K562 (cell line): ENCODE results near the gene PRSS8. TPM values are rescaled to one million over a fixed set of nuclear protein-coding genes. Genes with fewer than 3 reads are reported as not detected.

Experiments
- ATAC-seq: fragments of 200-7000 bp; cut with Tn5 transposase; 3 replicates; pipeline ENCODE4 v1.9.1; 2020; ENCODE audit warnings: moderate library complexity
- BruUV-seq: library from RNA; stranded (reverse); fragments of 400-500 nt; replicated peaks from 2 replicates; lab custom pipeline; 2021; lab: Mats Ljungman, UMichigan
- CTCF ChIA-PET: fragments of 300-600 bp; formaldehyde crosslinking; extraction: SDS; loops from one replicate; lab custom pipeline; 2021; ENCODE audit warnings: low intra/inter-chr PET ratio; lab: Yijun Ruan, JAX
- POLR2A ChIA-PET: fragments of 300-600, 350-650 bp; sonication (Branson Sonifier 250); formaldehyde crosslinking; extraction: SDS; loops from one replicate; lab custom pipeline; 2021; ENCODE audit warnings: antibody characterized with exemption, inconsistent platforms; lab: Yijun Ruan, JAX
- DNase-seq, 4 experiments: peaks; one replicate each; pipeline versions ENCODE4 v3.0.0 to v3.0.0-alpha.2; 2011 to 2018; ENCODE audit warnings: low spot score in 3 of 4, mixed read lengths in 3 of 4; ENCODE audit errors: extremely low read depth in 1 of 4
- FAIRE-seq: peaks from 2 replicates; lab custom pipeline; 2011; peaks lifted over from hg19 to GRCh38; lab: Jason Lieb, UNC
- H2AFZ ChIP-seq: 2 replicates; pipeline ENCODE4 v1.6.0; 2011; ENCODE audit warnings: low read depth, low read length, control low read depth, inconsistent platforms
- H3K27ac ChIP-seq: fragments of 200-600 bp; 3 replicates; pipeline ENCODE4 v1.8.0; 2011; ENCODE audit warnings: low read depth, mild to moderate bottlenecking, control low read depth, inconsistent platforms, low read length, moderate library complexity, mixed read lengths; ENCODE audit errors: extremely low read depth
- H3K27me3 ChIP-seq, 2 experiments: fragments of 300-600 bp in 1 of 2; 2 replicates in 1 of 2; 3 replicates in 1 of 2; pipeline versions ENCODE4 v1.6.0 to v1.8.0; 2011; ENCODE audit warnings: inconsistent platforms in 2 of 2, low read length in 2 of 2, mild to moderate bottlenecking in 1 of 2, mixed read lengths in 1 of 2, moderate library complexity in 1 of 2; ENCODE audit not compliant: control insufficient read depth in 2 of 2, insufficient read depth in 2 of 2
- H3K36me3 ChIP-seq: fragments of 300-600 bp; 3 replicates; pipeline ENCODE4 v1.8.0; 2011; ENCODE audit warnings: mild to moderate bottlenecking, low read length, inconsistent platforms; ENCODE audit not compliant: control insufficient read depth, insufficient read depth
- H3K4me1 ChIP-seq, 2 experiments: fragments of 200-600 bp in 1 of 2; replicated peaks in 1 of 2; 2 replicates in 1 of 2; 3 replicates in 1 of 2; pipeline versions ENCODE4 v1.5.1 to v1.8.0; 2011; ENCODE audit warnings: inconsistent platforms in 2 of 2, low read length in 2 of 2, mild to moderate bottlenecking in 1 of 2, mixed read lengths in 1 of 2, moderate library complexity in 1 of 2; ENCODE audit not compliant: control insufficient read depth in 2 of 2, insufficient read depth in 2 of 2
- H3K4me2 ChIP-seq: 2 replicates; pipeline ENCODE4 v1.6.1; 2011; ENCODE audit warnings: low read length, control low read depth, inconsistent platforms, mixed read lengths; ENCODE audit not compliant: insufficient read depth
- H3K4me3 ChIP-seq: fragments of 200-600 bp; sonication (generic), shearing (Covaris generic); 2 replicates; pipeline ENCODE4 v1.5.1; 2016; ENCODE audit warnings: control low read depth, inconsistent platforms
- H3K79me2 ChIP-seq: fragments of 200-600 bp; 3 replicates; pipeline ENCODE4 v1.8.0; 2011; ENCODE audit warnings: low read length, inconsistent platforms; ENCODE audit not compliant: control insufficient read depth, insufficient read depth
- H3K9ac ChIP-seq, 2 experiments: 2 replicates each; pipeline versions ENCODE4 v1.6.0 to v1.6.1; 2011; ENCODE audit warnings: low read depth in 2 of 2, low read length in 2 of 2, control low read depth in 1 of 2, inconsistent platforms in 1 of 2, mild to moderate bottlenecking in 1 of 2, mixed read lengths in 1 of 2; ENCODE audit not compliant: insufficient read depth in 1 of 2
- H3K9me1 ChIP-seq: one replicate; pipeline ENCODE4 v1.6.0; 2011; ENCODE audit warnings: inconsistent platforms, mild to moderate bottlenecking, low read length, moderate library complexity; ENCODE audit not compliant: control insufficient read depth, insufficient read depth
- H3K9me3 ChIP-seq: replicated peaks from 2 replicates; pipeline ENCODE4 v1.5.1; 2011; ENCODE audit warnings: low read depth, low read length, inconsistent platforms; ENCODE audit not compliant: control insufficient read depth, insufficient read depth
- H4K20me1 ChIP-seq: replicated peaks from 2 replicates; pipeline ENCODE4 v1.6.1; 2011; ENCODE audit warnings: low read length, inconsistent platforms, mixed read lengths; ENCODE audit not compliant: control insufficient read depth, insufficient read depth
- ATF7 ChIP-seq: fragments of 450-650 bp; IDR thresholded peaks from 2 replicates; pipeline ENCODE4 v1.7.1; 2014; ENCODE audit warnings: mild to moderate bottlenecking, moderate library complexity
- BRD9 ChIP-seq: fragments of 450-650 bp; IDR thresholded peaks from 2 replicates; pipeline ENCODE4 v1.6.1; 2018; ENCODE audit warnings: low read depth; ENCODE audit not compliant: partially characterized antibody
- COPS2 ChIP-seq: fragments of 450-650 bp; conservative IDR thresholded peaks from 2 replicates; pipeline ENCODE4 v1.6.1; 2016; ENCODE audit warnings: mild to moderate bottlenecking, moderate library complexity
- CREB3L1 ChIP-seq: fragments of 450-650 bp; IDR thresholded peaks from 2 replicates; pipeline ENCODE4 v1.6.1; 2014; ENCODE audit warnings: low read depth, mild to moderate bottlenecking, moderate library complexity, borderline replicate concordance
- E2F1 ChIP-seq: sonication (generic); formaldehyde crosslinking; IDR thresholded peaks from 2 replicates; pipeline ENCODE4 v1.8.1; 2023; ENCODE audit warnings: mild to moderate bottlenecking, missing genetic modification reagents, moderate library complexity
- FOSL1 ChIP-seq: fragments of 200-800 bp; sonication (Bioruptor generic); conservative IDR thresholded peaks from 2 replicates; pipeline ENCODE4 v1.6.1; 2016; ENCODE audit warnings: missing genetic modification characterization, missing compliant biosample characterization
- GABPB1 ChIP-seq: sonication (generic); formaldehyde crosslinking; IDR thresholded peaks from 2 replicates; pipeline ENCODE4 v1.8.0; 2022; ENCODE audit warnings: mild to moderate bottlenecking, missing genetic modification reagents
- GATAD2A ChIP-seq: fragments of 450-650 bp; IDR thresholded peaks from 2 replicates; pipeline ENCODE4 v1.6.1; 2017
- HMGN3 ChIP-seq: IDR thresholded peaks from 2 replicates; pipeline ENCODE4 v1.6.1; 2011; ENCODE audit warnings: borderline replicate concordance, low read depth, mild to moderate bottlenecking, mixed read lengths, low read length; ENCODE audit not compliant: insufficient read length; ENCODE audit errors: extremely low read depth
- HOXB6 ChIP-seq: fragments of 250-450 bp; sonication (Bioruptor Pico); IDR thresholded peaks from 2 replicates; pipeline ENCODE4 v1.5.1; 2022; ENCODE audit warnings: mild to moderate bottlenecking, borderline replicate concordance
- LARP7 ChIP-seq: fragments of 450-650 bp; IDR thresholded peaks from 2 replicates; pipeline ENCODE4 v1.6.1; 2016
- PHF20 ChIP-seq: fragments of 450-650 bp; IDR thresholded peaks from 2 replicates; pipeline ENCODE4 v1.6.1; 2018; ENCODE audit not compliant: partially characterized antibody
- RBBP5 ChIP-seq: fragments of 200-600 bp; sonication (generic); IDR thresholded peaks from 2 replicates; pipeline ENCODE4 v1.6.1; 2012; ENCODE audit warnings: borderline replicate concordance, mild to moderate bottlenecking, low read length, control low read depth, inconsistent platforms; ENCODE audit not compliant: insufficient read depth, poor library complexity, severe bottlenecking
- RBFOX2 ChIP-seq: fragments of 200-400 bp; formaldehyde crosslinking; IDR thresholded peaks from 2 replicates; pipeline ENCODE4 v1.6.1; 2017; ENCODE audit warnings: low read depth, mild to moderate bottlenecking, low read length, moderate library complexity
- UBTF ChIP-seq, 2 experiments: IDR thresholded peaks; 2 replicates each; pipeline ENCODE4 v1.6.1; 2012; ENCODE audit warnings: improper control_type of control experiment in 2 of 2, low read depth in 2 of 2, low read length in 2 of 2, borderline replicate concordance in 1 of 2
- ZNF12 ChIP-seq: sonication (generic); formaldehyde crosslinking; IDR thresholded peaks from 2 replicates; pipeline ENCODE4 v1.4.0; 2020; ENCODE audit warnings: mild to moderate bottlenecking, missing genetic modification reagents
- WGBS: fragments of 100-300 bp; shearing (Covaris generic); methylation state at CpG from one replicate; pipeline ENCODE4 v1.1.6; 2016; ENCODE audit warnings: low coverage, mixed read lengths; ENCODE audit not compliant: insufficient coverage; ENCODE audit errors: missing lambda C conversion rate; 5-methylcytosine and 5-hydroxymethylcytosine counted together
- in situ Hi-C: fragments of 300-500 bp; cut with MboI; formaldehyde crosslinking; loops from 4 replicates; pipeline ENCODE4 v1.15.0; 2018; ENCODE audit warnings: inconsistent platforms, mixed read lengths
- intact Hi-C: fragments of 100-400 bp; cut with micrococcal nuclease; formaldehyde crosslinking; loops from 2 replicates; pipeline ENCODE4 v1.14.2; 2022
- polyA plus RNA-seq, 8 experiments: library from polyadenylated mRNA; depleted of rRNA in 4 of 8; stranded (reverse) in 5 of 8; unstranded in 3 of 8; fragments of >200 nt; fragmentation: Nextera tagmentation in 2 of 8; fragmentation: Illumina TruSeq in 1 of 8; extraction: Ambion mirVana in 2 of 8; extraction: Trizol in 1 of 8; gene quantifications; 2 replicates each; pipeline versions ENCODE4 v1.2.1 to v1.2.3, GENCODE V29; 2011 to 2014; ENCODE audit warnings: inconsistent platforms in 1 of 8, missing spikeins in 1 of 8
- total RNA-seq, 7 experiments: library from RNA; depleted of rRNA in 6 of 7; stranded (reverse); fragments of >200 nt in 6 of 7; fragmentation: Illumina TruSeq in 2 of 7; extraction: Trizol in 2 of 7; gene quantifications; 2 replicates each; pipeline versions ENCODE4 v1.2.1 to v1.2.3, GENCODE V29; 2011 to 2021; ENCODE audit warnings: low replicate concordance in 1 of 7

The PRSS8 gene
- total and polyA plus RNA-seq, 9 of the 15 experiments (the other 6 are each of a cell fraction or from before 2014, with no cell fraction given), result 0.25 to 3.9 (median 1.3) TPM; not detected in 1

- peak within 1 kb of the TSS; percentile 79 for H3K4me3 ChIP-seq
- ChIA-PET POLR2A (interaction anchor here (0.5 to 3.3 kb wide), 10 partner anchors 10 to 1217 kb away, joined by 3 to 15 read pairs (median 4); partner anchors contain the start of genes FUS and KAT8), CTCF (no interaction called here)
- H3K4me1 ChIP-seq, result peaks cover 17 to 32% of the 10 kb centered on the region in 2 experiments; a peak in 4 of 5 replicates
- peaks cover 8% of the 10 kb centered on the region; the same call in 1 of the 2 replicates for H4K20me1 ChIP-seq
- peaks cover 22% of the 10 kb centered on the region; the same call in 1 of the 3 replicates for H3K36me3 ChIP-seq
- ATAC-seq (peak; percentile 96), FAIRE-seq (peak; percentile 98), DNase-seq (peak; percentile 91 to 98 (median 93))
- intact Hi-C loops, result loop anchor here (1.0 to 10.0 kb wide), 4 partner anchors 48 to 140 kb away; partner anchors contain the start of genes HSD3B7, SETD1A and STX4
- no TSS peak for BruUV-seq
- WGBS, result under 1% methylated on average over 67 of the region's 69 CpGs
- in situ Hi-C loops, result no loop called here
- H3K4me2 ChIP-seq, result peak within 1 kb of the TSS; percentile 96
- peak within 1 kb of the TSS; percentile 73 to 94 for H3K9ac ChIP-seq
- H2AFZ ChIP-seq, result peak within 1 kb of the TSS; percentile 97
- peaks cover 22% of the 10 kb centered on the region for H3K79me2 ChIP-seq
- H3K9me3 ChIP-seq, result 0 out of 2 replicates have a peak, but pooled peaks cover 4% of the 10 kb centered on the region
- H3K27ac ChIP-seq, result peak within 1 kb of the TSS; percentile 70
- no peaks in the 10 kb centered on the region for H3K27me3 ChIP-seq
- H3K9me1 ChIP-seq, result peaks cover 6% of the 10 kb centered on the region
- TF ChIP-seq GABPB1 (peak; percentile 75), ZNF12 (CRISPR knock-in tag) (peak; percentile 75), FOSL1 (tag) (0 out of 2 replicates have a peak, but pooled peaks have one; percentile 14), LARP7 (0 out of 2 replicates have a peak, but pooled peaks have one; percentile 46), E2F1 (CRISPR knock-in tag) (peak; percentile 73; the same call in 1 of the 2 replicates), HMGN3 (peak; percentile 77), CREB3L1 (peak; percentile 87), GATAD2A (peak; percentile 76; the same call in 1 of the 2 replicates), UBTF (IDR thresholded peaks at IDR 0.05; ENCODE audit: borderline replicate concordance in 1 of 2, low read depth in 2 of 2, low read length in 2 of 2) (peak; percentile 45 to 82; a peak in 2 of 4 replicates), PHF20 (no peak), ATF7 (peak; percentile 83), BRD9 (peak; percentile 10), HOXB6 (CRISPR knock-in tag) (no peak), RBFOX2 (peak; percentile 86), RBBP5 (peak; percentile 74), COPS2 (no peak)
These were observed 41.0 kb downstream of the PRSS8 start, which contains the start of gene VKORC1 for GRCh38 chr16:31094424-31095120. VKORC1 (minus strand) TSS chr16:31094797; CDS start chr16:31094729, 68 bp downstream.
